Neural cell (in vitro differentiated cells): ENCODE results near the gene MACROD1. TPM values are rescaled to one million over a fixed set of nuclear protein-coding genes. Genes with fewer than 3 reads are reported as not detected.

Experiments
- H2AFZ ChIP-seq: fragments of 200-600, 300-800 bp; sonication (generic), shearing (Covaris generic); 2 replicates; pipeline ENCODE4 v1.6.0; 2014; ENCODE audit warnings: low read depth, mild to moderate bottlenecking, antibody characterized with exemption, low read length, moderate library complexity
- H3F3A ChIP-seq: fragments of 200-600 bp; shearing (Covaris generic); 2 replicates; pipeline ENCODE4 v1.6.1; 2016; ENCODE audit warnings: mild to moderate bottlenecking, moderate library complexity, mixed read lengths, antibody characterized with exemption, low read length; ENCODE audit not compliant: insufficient read depth, poor library complexity, severe bottlenecking
- H3K27ac ChIP-seq: fragments of 200-600, 300-800 bp; sonication (generic), shearing (Covaris generic); 2 replicates; pipeline ENCODE4 v1.5.1; 2014; ENCODE audit warnings: mild to moderate bottlenecking, low read length, moderate library complexity
- H3K27me3 ChIP-seq: fragments of 300-800, 200-600 bp; sonication (generic), shearing (Covaris generic); 2 replicates; pipeline ENCODE4 v1.6.0; 2014; ENCODE audit warnings: mild to moderate bottlenecking, low read depth, low read length, moderate library complexity; ENCODE audit not compliant: insufficient read depth
- H3K36me3 ChIP-seq: fragments of 300-800, 200-600 bp; sonication (generic), shearing (Covaris generic); 2 replicates; pipeline ENCODE4 v1.5.1; 2014; ENCODE audit warnings: mild to moderate bottlenecking, antibody characterized with exemption, low read length, moderate library complexity; ENCODE audit not compliant: insufficient read depth
- H3K4me2 ChIP-seq: fragments of 300-800, 200-600 bp; sonication (generic), shearing (Covaris generic); 2 replicates; pipeline ENCODE4 v1.6.0; 2014; ENCODE audit warnings: mild to moderate bottlenecking, low read length
- H3K4me3 ChIP-seq: fragments of 300-800, 200-600 bp; sonication (generic), shearing (Covaris generic); 2 replicates; pipeline ENCODE4 v1.5.1; 2014; ENCODE audit warnings: mild to moderate bottlenecking, low read length, moderate library complexity
- H3K79me2 ChIP-seq: fragments of 200-600 bp; shearing (Covaris generic); replicated peaks from 2 replicates; pipeline ENCODE4 v1.6.0; 2014; ENCODE audit warnings: mild to moderate bottlenecking, low read length, moderate library complexity; ENCODE audit not compliant: insufficient read depth
- H3K9ac ChIP-seq: fragments of 300-800, 200-600 bp; sonication (generic), shearing (Covaris generic); 2 replicates; pipeline ENCODE4 v1.6.1; 2016; ENCODE audit warnings: mild to moderate bottlenecking, low read length, mixed read lengths
- H3K9me2 ChIP-seq: fragments of 200-600 bp; shearing (Covaris generic); 2 replicates; pipeline ENCODE4 v1.6.1; 2016; ENCODE audit warnings: mild to moderate bottlenecking, low read length, mixed read lengths; ENCODE audit not compliant: insufficient read depth
- H3K9me3 ChIP-seq: fragments of 200-600, 300-800 bp; sonication (generic), shearing (Covaris generic); 2 replicates; pipeline ENCODE4 v1.6.1; 2016; ENCODE audit warnings: mild to moderate bottlenecking, mixed run types, low read length, moderate library complexity, mixed read lengths
- H4K20me1 ChIP-seq: fragments of 200-600 bp; shearing (Covaris generic); 2 replicates; pipeline ENCODE4 v1.6.1; 2016; ENCODE audit warnings: mild to moderate bottlenecking, mixed run types; ENCODE audit not compliant: insufficient read depth
- EP300 ChIP-seq: fragments of 450-650 bp; conservative IDR thresholded peaks from 2 replicates; pipeline ENCODE4 v1.6.1; 2014; ENCODE audit warnings: antibody characterized with exemption, mild to moderate bottlenecking, moderate library complexity; ENCODE audit not compliant: poor library complexity, severe bottlenecking
- EZH2 ChIP-seq: fragments of 200-600, 300-800 bp; shearing (Covaris generic), sonication (generic); IDR thresholded peaks from 2 replicates; pipeline ENCODE4 v1.6.1; 2014; ENCODE audit warnings: antibody characterized with exemption, low read length, borderline replicate concordance, mild to moderate bottlenecking; ENCODE audit not compliant: insufficient read depth, poor library complexity, severe bottlenecking
- MXI1 ChIP-seq: fragments of 450-650 bp; conservative IDR thresholded peaks from 2 replicates; pipeline ENCODE4 v1.6.1; 2014; ENCODE audit warnings: antibody characterized with exemption, mild to moderate bottlenecking; ENCODE audit not compliant: poor library complexity, severe bottlenecking
- POLR2AphosphoS5 ChIP-seq: IDR thresholded peaks from 2 replicates; pipeline ENCODE4 v1.6.1; 2012
- RAD21 ChIP-seq: fragments of 450-650 bp; conservative IDR thresholded peaks from 2 replicates; pipeline ENCODE4 v1.6.1; 2014; ENCODE audit warnings: antibody characterized with exemption, mild to moderate bottlenecking, moderate library complexity
- SMC3 ChIP-seq: fragments of 450-650 bp; conservative IDR thresholded peaks from 2 replicates; pipeline ENCODE4 v1.6.1; 2014; ENCODE audit warnings: antibody characterized with exemption, mild to moderate bottlenecking, moderate library complexity; ENCODE audit not compliant: poor library complexity
- TAF1 ChIP-seq: IDR thresholded peaks from 2 replicates; pipeline ENCODE4 v1.6.1; 2012; ENCODE audit warnings: low read depth
- polyA plus RNA-seq: library from polyadenylated mRNA; depleted of rRNA; stranded (reverse); fragments of >200 nt; gene quantifications from 2 replicates; pipeline ENCODE4 v1.2.3, GENCODE V29; 2014
- TF ChIP-seq, protein P1 (sequence below): fragments of 450-650 bp; IDR thresholded peaks from 2 replicates; pipeline ENCODE4 v1.5.1; 2014; ENCODE audit warnings: antibody characterized with exemption, mild to moderate bottlenecking, moderate library complexity; ENCODE audit not compliant: poor library complexity, severe bottlenecking
- TF ChIP-seq, protein P2 (sequence below): IDR thresholded peaks from 2 replicates; pipeline ENCODE4 v1.6.1; 2012; ENCODE audit warnings: borderline replicate concordance

The MACROD1 gene
- polyA plus RNA-seq, 1 donor from 2014 or later, result 30.8 TPM

DNA sequence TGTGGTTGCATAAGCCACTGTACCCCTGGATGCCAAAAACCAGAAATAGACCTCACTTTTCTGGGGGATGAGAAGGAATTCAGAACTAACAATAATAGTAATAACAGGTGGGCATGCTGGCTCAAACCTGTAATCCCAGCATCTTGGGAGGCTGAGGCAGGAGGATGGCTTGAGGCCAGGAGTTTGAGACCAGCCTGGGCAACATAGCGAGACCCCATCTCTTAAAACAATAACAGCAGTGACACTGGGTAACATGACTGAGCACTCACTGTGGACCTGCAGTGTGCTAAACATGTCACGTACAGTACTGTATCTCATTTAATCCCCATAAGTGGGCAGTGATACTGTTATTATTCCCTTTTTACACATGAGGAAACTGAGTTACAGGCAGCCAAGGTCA is 120.2 kb downstream of the MACROD1 start:
- Histone ChIP-seq H3K9ac (no peak overlapping the region), H3K27ac (peak overlapping the region; percentile 8), H3K9me3 (no peaks in the 10 kb centered on the region), H3K4me3 (no peak overlapping the region), H3K79me2 (no peaks in the 10 kb centered on the region), H3K4me2 (no peak overlapping the region), H3K36me3 (no peaks in the 10 kb centered on the region), H4K20me1 (no peaks in the 10 kb centered on the region), H3F3A (no peaks in the 10 kb centered on the region), H3K9me2 (no peaks in the 10 kb centered on the region), H3K27me3 (no peaks in the 10 kb centered on the region), H2AFZ (no peak overlapping the region)
- no peak for TF ChIP-seq RAD21
- no peak for TF ChIP-seq EZH2
- TF ChIP-seq SMC3, result no peak
- no peak for TF ChIP-seq MXI1
- no peak for TF ChIP-seq TAF1
- TF ChIP-seq, protein P1, sequence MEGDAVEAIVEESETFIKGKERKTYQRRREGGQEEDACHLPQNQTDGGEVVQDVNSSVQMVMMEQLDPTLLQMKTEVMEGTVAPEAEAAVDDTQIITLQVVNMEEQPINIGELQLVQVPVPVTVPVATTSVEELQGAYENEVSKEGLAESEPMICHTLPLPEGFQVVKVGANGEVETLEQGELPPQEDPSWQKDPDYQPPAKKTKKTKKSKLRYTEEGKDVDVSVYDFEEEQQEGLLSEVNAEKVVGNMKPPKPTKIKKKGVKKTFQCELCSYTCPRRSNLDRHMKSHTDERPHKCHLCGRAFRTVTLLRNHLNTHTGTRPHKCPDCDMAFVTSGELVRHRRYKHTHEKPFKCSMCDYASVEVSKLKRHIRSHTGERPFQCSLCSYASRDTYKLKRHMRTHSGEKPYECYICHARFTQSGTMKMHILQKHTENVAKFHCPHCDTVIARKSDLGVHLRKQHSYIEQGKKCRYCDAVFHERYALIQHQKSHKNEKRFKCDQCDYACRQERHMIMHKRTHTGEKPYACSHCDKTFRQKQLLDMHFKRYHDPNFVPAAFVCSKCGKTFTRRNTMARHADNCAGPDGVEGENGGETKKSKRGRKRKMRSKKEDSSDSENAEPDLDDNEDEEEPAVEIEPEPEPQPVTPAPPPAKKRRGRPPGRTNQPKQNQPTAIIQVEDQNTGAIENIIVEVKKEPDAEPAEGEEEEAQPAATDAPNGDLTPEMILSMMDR, result no peak
- TF ChIP-seq POLR2AphosphoS5, result no peak
- TF ChIP-seq, protein P2, sequence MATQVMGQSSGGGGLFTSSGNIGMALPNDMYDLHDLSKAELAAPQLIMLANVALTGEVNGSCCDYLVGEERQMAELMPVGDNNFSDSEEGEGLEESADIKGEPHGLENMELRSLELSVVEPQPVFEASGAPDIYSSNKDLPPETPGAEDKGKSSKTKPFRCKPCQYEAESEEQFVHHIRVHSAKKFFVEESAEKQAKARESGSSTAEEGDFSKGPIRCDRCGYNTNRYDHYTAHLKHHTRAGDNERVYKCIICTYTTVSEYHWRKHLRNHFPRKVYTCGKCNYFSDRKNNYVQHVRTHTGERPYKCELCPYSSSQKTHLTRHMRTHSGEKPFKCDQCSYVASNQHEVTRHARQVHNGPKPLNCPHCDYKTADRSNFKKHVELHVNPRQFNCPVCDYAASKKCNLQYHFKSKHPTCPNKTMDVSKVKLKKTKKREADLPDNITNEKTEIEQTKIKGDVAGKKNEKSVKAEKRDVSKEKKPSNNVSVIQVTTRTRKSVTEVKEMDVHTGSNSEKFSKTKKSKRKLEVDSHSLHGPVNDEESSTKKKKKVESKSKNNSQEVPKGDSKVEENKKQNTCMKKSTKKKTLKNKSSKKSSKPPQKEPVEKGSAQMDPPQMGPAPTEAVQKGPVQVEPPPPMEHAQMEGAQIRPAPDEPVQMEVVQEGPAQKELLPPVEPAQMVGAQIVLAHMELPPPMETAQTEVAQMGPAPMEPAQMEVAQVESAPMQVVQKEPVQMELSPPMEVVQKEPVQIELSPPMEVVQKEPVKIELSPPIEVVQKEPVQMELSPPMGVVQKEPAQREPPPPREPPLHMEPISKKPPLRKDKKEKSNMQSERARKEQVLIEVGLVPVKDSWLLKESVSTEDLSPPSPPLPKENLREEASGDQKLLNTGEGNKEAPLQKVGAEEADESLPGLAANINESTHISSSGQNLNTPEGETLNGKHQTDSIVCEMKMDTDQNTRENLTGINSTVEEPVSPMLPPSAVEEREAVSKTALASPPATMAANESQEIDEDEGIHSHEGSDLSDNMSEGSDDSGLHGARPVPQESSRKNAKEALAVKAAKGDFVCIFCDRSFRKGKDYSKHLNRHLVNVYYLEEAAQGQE, result no peak
- no peak for TF ChIP-seq EP300

DNA sequence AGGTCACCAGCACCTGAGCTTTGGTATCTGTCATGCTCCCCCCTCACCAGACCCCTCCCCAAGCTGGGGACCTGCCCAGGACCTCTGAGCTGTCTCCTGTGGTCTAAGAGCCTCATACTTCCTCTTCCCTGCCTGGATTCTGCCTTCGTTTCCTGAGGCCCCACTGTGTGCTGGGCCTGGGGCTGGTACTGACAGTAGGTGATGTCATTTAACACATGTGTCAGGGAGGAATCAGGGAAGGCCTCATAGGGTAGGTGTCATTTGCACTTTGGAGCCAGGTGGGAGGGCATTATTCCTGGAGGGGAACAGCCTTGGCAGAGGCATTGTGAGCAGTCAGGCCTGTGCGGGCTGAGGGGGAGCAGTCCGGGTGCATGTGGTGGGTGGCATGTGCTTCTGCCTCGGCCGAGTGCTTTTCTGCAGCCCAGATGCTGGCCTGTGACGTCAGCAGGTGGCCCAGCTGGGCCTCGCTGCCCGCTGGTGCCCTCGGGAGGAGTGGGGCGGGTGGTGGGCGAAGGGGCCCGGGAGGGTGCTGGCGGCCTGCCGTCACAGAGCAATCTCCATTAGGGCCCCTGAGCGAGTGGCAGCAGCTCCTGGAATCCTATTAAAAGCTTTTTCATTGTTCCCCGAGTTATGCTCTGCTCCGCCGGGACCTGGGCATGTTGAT is 121.1 kb downstream of the MACROD1 start:
- no peak overlapping the region for H3K4me3 ChIP-seq
- H3K36me3 ChIP-seq, result no peaks in the 10 kb centered on the region
- H3F3A ChIP-seq, result no peaks in the 10 kb centered on the region
- no peak overlapping the region for H3K4me2 ChIP-seq
- no peak overlapping the region for H2AFZ ChIP-seq
- no peaks in the 10 kb centered on the region for H3K79me2 ChIP-seq
- TF ChIP-seq, protein P1, result no peak
- no peak for TF ChIP-seq MXI1
- TF ChIP-seq, protein P2, result no peak
- TF ChIP-seq SMC3, result no peak
- TF ChIP-seq EP300, result no peak
- no peak for TF ChIP-seq RAD21
- TF ChIP-seq TAF1, result no peak
- TF ChIP-seq EZH2, result no peak
- no peak for TF ChIP-seq POLR2AphosphoS5
- no peaks in the 10 kb centered on the region for H3K9me3 ChIP-seq
- no peaks in the 10 kb centered on the region for H3K27me3 ChIP-seq
- no peaks in the 10 kb centered on the region for H4K20me1 ChIP-seq
- H3K9me2 ChIP-seq, result no peaks in the 10 kb centered on the region
- H3K27ac ChIP-seq, result peak overlapping the region; percentile 21
- H3K9ac ChIP-seq, result peak overlapping the region; percentile 22
